Thyroid gland (tissue), 4 donors: Measurements from ENCODE around the gene NKAIN4. TPM values are rescaled to one million over a fixed set of nuclear protein-coding genes. Genes with fewer than 3 reads are reported as not detected.

Source experiments
- DNase-seq, 2 donors: peaks; one replicate each; pipeline ENCODE4 v3.0.0-alpha.2; 2019
- H3K27ac ChIP-seq, 3 donors: fragments of 200-600 bp; sonication (generic); 1 replicate in 2 of 3; 2 replicates in 1 of 3; pipeline ENCODE4 v1.5.1; 2016 to 2019; ENCODE audit warnings: mild to moderate bottlenecking in 1 of 3, moderate library complexity in 1 of 3
- H3K27me3 ChIP-seq: fragments of 200-600 bp; sonication (generic); one replicate; pipeline ENCODE4 v1.5.1; 2019
- H3K36me3 ChIP-seq, 2 donors: fragments of 200-600 bp; sonication (generic); one replicate each; pipeline ENCODE4 v1.5.1; 2016 to 2019
- H3K4me1 ChIP-seq, 2 donors: fragments of 200-600 bp; sonication (generic); one replicate each; pipeline ENCODE4 v1.5.1; 2017 to 2019
- H3K4me3 ChIP-seq, 3 donors: fragments of 200-600 bp; sonication (generic); replicated peaks in 1 of 3; 1 replicate in 2 of 3; 2 replicates in 1 of 3; pipeline ENCODE4 v1.5.1; 2016; ENCODE audit warnings: mild to moderate bottlenecking in 1 of 3
- H3K9me3 ChIP-seq: fragments of 200-600 bp; sonication (generic); one replicate; pipeline ENCODE4 v1.5.1; 2017
- CTCF ChIP-seq, 6 experiments: fragments of 200-600 bp in 3 of 6; fragments of 450-650 bp in 3 of 6; sonication (generic) in 3 of 6; IDR thresholded peaks; one replicate each; pipeline ENCODE4 v1.5.1; 2016 to 2019; ENCODE audit warnings: antibody characterized with exemption in 6 of 6, mild to moderate bottlenecking in 2 of 6, inconsistent platforms in 1 of 6, moderate library complexity in 1 of 6
- POLR2A ChIP-seq, 2 donors: fragments of 450-650 bp; IDR thresholded peaks; one replicate each; pipeline ENCODE4 v1.6.1; 2017; ENCODE audit warnings: antibody characterized with exemption in 2 of 2, mild to moderate bottlenecking in 2 of 2, moderate library complexity in 1 of 2
- WGBS, 2 donors: methylation state at CpG; one replicate each; pipeline ENCODE4 v1.1.5; 2017; 5-methylcytosine and 5-hydroxymethylcytosine counted together
- intact Hi-C: fragments of 100-400 bp; cut with DNase I; formaldehyde crosslinking; loops from one replicate; pipeline ENCODE4 v1.15.1; 2023
- total RNA-seq, 4 donors: library from RNA; depleted of rRNA; stranded (reverse); fragments of >200 nt; gene quantifications; one replicate each; pipeline ENCODE4 v1.2.3, GENCODE V29; 2016

The NKAIN4 gene
- total RNA-seq, 4 donors from 2014 or later: 0.45 to 5.5 (median 0.67) TPM; not detected in 1

GRCh38 chr20:63215101-63216040 lies 38.9 kb downstream of the NKAIN4 start:
- H3K9me3 ChIP-seq: no peaks in the 10 kb centered on the region
- peak overlapping the region; percentile 76 to 89 (median 83) for H3K27ac ChIP-seq
- 2 to 6% methylated on average over 28 to 46 of the region's 81 CpGs for whole genome bisulfite sequencing, 2 donors
- H3K27me3 ChIP-seq: no peaks in the 10 kb centered on the region
- peak in 1 of 2 donors; percentile 12 for TF ChIP-seq POLR2A (IDR thresholded peaks at IDR 0.05)
- peak in 3 of 6 experiments; percentile 10 to 32 (median 19) for TF ChIP-seq CTCF (IDR thresholded peaks at IDR 0.05)
- peak; percentile 67 to 72 for DNase-seq
- H3K36me3 ChIP-seq: peaks cover 12 to 24% of the 10 kb centered on the region in 2 donors
- H3K4me1 ChIP-seq: peaks cover 18 to 29% of the 10 kb centered on the region in 2 donors
- H3K4me3 ChIP-seq: peak overlapping the region; percentile 21 to 71 (median 67)
- intact Hi-C loops: no loop called here

- intact Hi-C loops: no loop called here
- H3K4me3 ChIP-seq: no peak overlapping the region
- H3K4me1 ChIP-seq: peaks cover 18 to 28% of the 10 kb centered on the region in 2 donors
- DNase-seq: no peak
- no peaks in the 10 kb centered on the region for H3K27me3 ChIP-seq
- no peaks in the 10 kb centered on the region for H3K9me3 ChIP-seq
- 62 to 69% methylated on average over 6 of the region's 6 CpGs for WGBS, 2 donors
- H3K36me3 ChIP-seq: peaks cover 20 to 24% of the 10 kb centered on the region in 2 donors
- H3K27ac ChIP-seq: no peak overlapping the region
- TF ChIP-seq POLR2A (IDR thresholded peaks at IDR 0.05) (no peak), CTCF (IDR thresholded peaks at IDR 0.05) (no peak)
Observed at GRCh38 chr20:63214514-63214913, 39.7 kb downstream of the NKAIN4 start.

- Histone ChIP-seq H3K27me3 (no peaks in the 10 kb centered on the region), H3K9me3 (no peaks in the 10 kb centered on the region), H3K4me1 (peaks cover 18 to 28% of the 10 kb centered on the region in 2 donors), H3K36me3 (peaks cover 34% of the 10 kb centered on the region in 2 donors), H3K27ac (no peak overlapping the region), H3K4me3 (no peak overlapping the region)
- 97 to 98% methylated on average over 5 of the region's 5 CpGs for WGBS, 2 donors
- no peak for DNase-seq
- TF ChIP-seq POLR2A (IDR thresholded peaks at IDR 0.05): no peak
- no peak for TF ChIP-seq CTCF (IDR thresholded peaks at IDR 0.05)
- intact Hi-C loops: no loop called here
Observed at GRCh38 chr20:63212792-63213191, 41.5 kb downstream of the NKAIN4 start.

GRCh38 chr20:63212393-63212730 lies 41.9 kb downstream of the NKAIN4 start:
- intact Hi-C loops: no loop called here
- Histone ChIP-seq H3K36me3 (peaks cover 34 to 38% of the 10 kb centered on the region in 2 donors), H3K27ac (no peak overlapping the region), H3K27me3 (no peaks in the 10 kb centered on the region), H3K9me3 (no peaks in the 10 kb centered on the region), H3K4me3 (no peak overlapping the region), H3K4me1 (peaks cover 18 to 28% of the 10 kb centered on the region in 2 donors)
- 83 to 86% methylated on average over 5 of the region's 5 CpGs for WGBS, 2 donors
- TF ChIP-seq POLR2A (IDR thresholded peaks at IDR 0.05) (no peak), CTCF (IDR thresholded peaks at IDR 0.05) (no peak)
- no peak for DNase-seq

GRCh38 chr20:63210011-63210605 lies 44.2 kb downstream of the NKAIN4 start:
- Histone ChIP-seq H3K4me1 (peaks cover 16 to 21% of the 10 kb centered on the region in 2 donors), H3K9me3 (no peaks in the 10 kb centered on the region), H3K36me3 (peaks cover 38 to 47% of the 10 kb centered on the region in 2 donors), H3K27ac (no peak overlapping the region), H3K4me3 (no peak overlapping the region), H3K27me3 (no peaks in the 10 kb centered on the region)
- intact Hi-C loops: no loop called here
- DNase-seq: no peak
- no peak for TF ChIP-seq CTCF (IDR thresholded peaks at IDR 0.05)
- no peak for TF ChIP-seq POLR2A (IDR thresholded peaks at IDR 0.05)
- WGBS, 2 donors: 84 to 88% methylated on average over 11 of the region's 11 CpGs
